Ecto neural progenitor cell (in vitro differentiated cells): ENCODE results near the gene ZW10.

Experiments used
- DNase-seq: peaks from one replicate; pipeline ENCODE4 v3.0.0-alpha.2; 2018; ENCODE audit warnings: low spot score

Gene ZW10

GRCh38 chr11:113697111-113697510 lies 76.4 kb downstream of the ZW10 start:
- no peak for DNase-seq

- DNase-seq = no peak
Observed at GRCh38 chr11:113695207-113695606, 78.3 kb downstream of the ZW10 start.

- DNase-seq = no peak
Observed at GRCh38 chr11:113694390-113694789, 79.1 kb downstream of the ZW10 start.

GRCh38 chr11:113693030-113693429 lies 80.5 kb downstream of the ZW10 start:
- DNase-seq = no peak

- peak; percentile 64 for DNase-seq
Observed at GRCh38 chr11:113690619-113691569, 82.6 kb downstream of the ZW10 start.

GRCh38 chr11:113689768-113690618 lies 83.5 kb downstream of the ZW10 start:
- DNase-seq = no peak

- DNase-seq = no peak
Observed at GRCh38 chr11:113685654-113686359, 87.7 kb downstream of the ZW10 start.

- no peak for DNase-seq
Observed at GRCh38 chr11:113684496-113684895, 89.0 kb downstream of the ZW10 start.

- no peak for DNase-seq
Observed at GRCh38 chr11:113683481-113684046, 89.9 kb downstream of the ZW10 start.
